AG04449 (cell line): ENCODE measurements around the gene NAA10.

Experiments used
- CTCF ChIA-PET: fragments of 350-600 bp; formaldehyde crosslinking; extraction: SDS; loops from one replicate; lab custom pipeline; 2021; ENCODE audit warnings: antibody characterized with exemption; lab: Yijun Ruan, JAX
- POLR2A ChIA-PET: fragments of 400-600, 350-600 bp; formaldehyde crosslinking; extraction: SDS; loops from one replicate; lab custom pipeline; 2020; ENCODE audit warnings: antibody characterized with exemption, inconsistent platforms; lab: Yijun Ruan, JAX
- DNase-seq: peaks from one replicate; pipeline ENCODE4 v3.0.0-alpha.2; 2010; ENCODE audit warnings: low read depth, low spot score
- H3K4me3 ChIP-seq: 2 replicates; pipeline ENCODE4 v1.5.1; 2011; ENCODE audit warnings: low read depth, mild to moderate bottlenecking, control low read depth, low read length
- TF ChIP-seq, protein P1 (sequence below): IDR thresholded peaks from one replicate; pipeline ENCODE4 v1.5.1; 2011; ENCODE audit warnings: mild to moderate bottlenecking, moderate library complexity, low read length, control low read depth, inconsistent platforms; ENCODE audit not compliant: insufficient read depth; ENCODE audit errors: missing control alignments

The NAA10 gene

GRCh38 chrX:153886915-153887314, 47.9 kb downstream of the NAA10 start:
- CTCF ChIA-PET, result no interaction called here
- POLR2A ChIA-PET, result no interaction called here
- no peak overlapping the region for H3K4me3 ChIP-seq
- no peak for DNase-seq
- TF ChIP-seq, protein P1, sequence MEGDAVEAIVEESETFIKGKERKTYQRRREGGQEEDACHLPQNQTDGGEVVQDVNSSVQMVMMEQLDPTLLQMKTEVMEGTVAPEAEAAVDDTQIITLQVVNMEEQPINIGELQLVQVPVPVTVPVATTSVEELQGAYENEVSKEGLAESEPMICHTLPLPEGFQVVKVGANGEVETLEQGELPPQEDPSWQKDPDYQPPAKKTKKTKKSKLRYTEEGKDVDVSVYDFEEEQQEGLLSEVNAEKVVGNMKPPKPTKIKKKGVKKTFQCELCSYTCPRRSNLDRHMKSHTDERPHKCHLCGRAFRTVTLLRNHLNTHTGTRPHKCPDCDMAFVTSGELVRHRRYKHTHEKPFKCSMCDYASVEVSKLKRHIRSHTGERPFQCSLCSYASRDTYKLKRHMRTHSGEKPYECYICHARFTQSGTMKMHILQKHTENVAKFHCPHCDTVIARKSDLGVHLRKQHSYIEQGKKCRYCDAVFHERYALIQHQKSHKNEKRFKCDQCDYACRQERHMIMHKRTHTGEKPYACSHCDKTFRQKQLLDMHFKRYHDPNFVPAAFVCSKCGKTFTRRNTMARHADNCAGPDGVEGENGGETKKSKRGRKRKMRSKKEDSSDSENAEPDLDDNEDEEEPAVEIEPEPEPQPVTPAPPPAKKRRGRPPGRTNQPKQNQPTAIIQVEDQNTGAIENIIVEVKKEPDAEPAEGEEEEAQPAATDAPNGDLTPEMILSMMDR, result no peak

DNA sequence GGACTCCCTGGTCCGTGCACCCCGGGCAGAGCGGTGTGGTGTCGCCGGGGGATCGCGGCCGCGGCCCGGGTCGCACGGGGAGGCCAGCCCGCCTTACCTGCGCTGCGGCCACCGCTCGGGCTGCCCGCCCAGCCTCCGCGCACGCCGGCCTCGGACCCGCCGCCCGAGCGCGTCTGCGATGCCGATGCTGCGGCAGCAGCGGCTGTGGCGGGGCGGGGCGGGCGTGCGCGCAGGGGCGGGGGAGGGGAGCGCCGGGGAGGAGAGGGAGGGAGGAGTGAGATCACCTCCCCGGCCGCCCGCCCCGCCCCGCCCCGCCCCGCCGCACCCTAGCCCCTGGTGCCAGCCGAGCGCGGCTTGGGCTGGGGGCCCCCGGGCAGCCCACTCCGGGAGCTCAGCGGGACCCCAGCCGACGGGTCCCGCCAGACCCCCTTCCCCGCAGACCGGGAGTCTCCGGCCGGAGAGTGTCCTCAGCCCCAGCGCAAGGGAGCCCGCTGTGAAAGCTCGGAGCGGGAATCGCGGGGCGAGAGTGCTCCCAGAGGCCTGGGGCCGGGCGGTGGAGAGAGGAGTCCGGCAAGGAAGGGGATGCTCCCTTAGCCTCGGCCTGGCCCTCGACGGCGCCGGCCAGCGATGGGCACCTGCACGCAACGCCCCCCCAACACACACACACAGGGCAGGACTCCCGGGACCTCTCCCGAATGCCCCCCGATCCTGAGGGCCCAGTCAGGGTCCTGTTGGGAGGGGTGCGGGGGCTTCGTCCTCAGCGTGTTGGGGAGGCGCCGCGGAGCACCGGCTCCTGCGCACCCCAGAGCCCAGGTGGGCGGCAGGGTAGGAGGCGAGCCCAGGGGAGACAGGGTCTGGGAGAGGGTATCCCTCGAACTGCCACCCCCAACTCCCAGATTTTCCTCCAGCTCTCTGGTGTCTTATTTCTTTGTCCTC, 48.6 kb downstream of the NAA10 start, which contains the start of gene L1CAM:
L1CAM (minus strand) TSS at position 206 of the 936 bp plus-strand sequence. CDS start 10,337 bp downstream, outside the sequence.
- CTCF ChIA-PET, result no interaction called here
- POLR2A ChIA-PET, result no interaction called here
- H3K4me3 ChIP-seq, result no peak within 1 kb of the TSS
- TF ChIP-seq, protein P1, result no peak
- DNase-seq, result no peak

GRCh38 chrX:153885208-153885787, 49.5 kb downstream of the NAA10 start:
- TF ChIP-seq, protein P1, result no peak
- CTCF ChIA-PET, result no interaction called here
- POLR2A ChIA-PET, result no interaction called here
- no peak overlapping the region for H3K4me3 ChIP-seq
- DNase-seq, result no peak

DNA sequence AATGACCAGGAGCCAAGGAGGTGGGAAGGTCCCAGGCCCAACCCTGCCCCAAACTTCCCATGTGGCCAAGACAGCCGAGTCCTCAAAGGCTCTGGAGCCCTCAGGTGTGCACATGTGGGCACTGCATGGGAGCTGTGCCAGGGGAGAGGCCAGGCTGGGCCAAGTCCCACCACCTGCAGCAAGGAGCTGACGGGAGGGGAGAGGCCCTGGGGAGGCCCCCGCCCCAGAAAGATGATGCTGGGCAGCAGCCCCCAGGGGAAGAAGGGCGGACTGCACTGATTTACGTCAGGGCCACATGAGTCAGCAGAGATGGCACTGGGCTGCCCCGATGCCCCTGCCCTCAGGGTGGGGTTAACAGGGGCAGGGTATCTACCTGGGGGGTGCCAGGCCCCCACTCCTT, 50.2 kb downstream of the NAA10 start:
- CTCF ChIA-PET, result no interaction called here
- no peak overlapping the region for H3K4me3 ChIP-seq
- POLR2A ChIA-PET, result no interaction called here
- no peak for DNase-seq
- TF ChIP-seq, protein P1, result no peak

DNA sequence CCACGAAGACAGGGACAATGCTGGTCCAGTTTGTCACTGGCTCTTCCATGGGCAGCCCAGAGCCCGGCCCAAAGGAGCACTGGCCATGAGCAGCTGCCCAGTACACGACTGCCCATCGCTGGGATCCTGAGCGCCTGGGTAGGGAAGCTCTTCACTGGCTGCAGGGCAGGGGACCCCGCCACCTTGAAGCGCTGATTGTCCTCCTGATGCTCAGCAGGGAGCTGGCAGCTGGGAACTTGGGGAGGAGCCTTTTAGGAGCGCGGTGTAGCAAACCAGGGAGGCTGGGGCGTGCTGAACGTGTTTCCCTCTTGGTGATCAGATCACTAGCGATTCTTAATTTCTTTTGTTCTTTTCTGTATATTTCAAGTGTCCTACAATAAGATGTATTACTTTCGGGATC, 50.7 kb downstream of the NAA10 start:
- H3K4me3 ChIP-seq, result no peak overlapping the region
- ChIA-PET CTCF (no interaction called here), POLR2A (no interaction called here)
- TF ChIP-seq, protein P1, result no peak
- DNase-seq, result no peak

DNA sequence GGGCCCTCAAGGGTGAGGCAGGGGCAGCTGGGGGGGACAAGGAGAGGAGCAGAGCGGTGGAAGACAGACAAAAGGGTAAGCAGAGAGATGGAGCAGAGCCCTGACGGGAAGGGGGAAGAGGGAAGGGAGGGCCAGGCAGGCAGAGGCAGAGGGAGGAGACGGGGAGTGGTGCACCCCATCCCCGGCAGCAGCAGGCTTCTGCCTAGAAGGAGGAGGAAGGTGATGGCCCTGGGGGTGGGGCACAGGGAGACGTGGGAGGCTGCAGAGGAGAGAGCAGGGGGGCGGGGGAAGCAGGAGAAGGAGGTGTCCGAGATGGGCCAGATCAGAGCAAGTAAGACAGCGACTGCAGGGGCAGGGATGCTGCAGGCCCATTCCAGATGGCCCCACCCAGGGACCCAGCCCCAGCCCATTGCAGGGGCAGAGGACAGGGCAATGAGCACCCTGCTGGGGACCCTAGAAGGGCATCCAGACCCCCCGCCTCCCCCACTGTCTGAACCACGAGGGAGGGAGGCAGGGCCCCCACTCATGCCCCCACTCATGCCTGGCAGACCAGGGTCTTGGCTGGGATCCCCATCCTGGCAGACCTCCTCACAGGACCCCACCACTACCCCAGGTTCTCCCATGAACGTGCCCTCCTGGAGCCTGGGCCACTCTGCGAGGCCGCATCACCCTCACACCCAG, 51.5 kb downstream of the NAA10 start:
- TF ChIP-seq, protein P1, result no peak
- DNase-seq, result no peak
- ChIA-PET CTCF (no interaction called here), POLR2A (no interaction called here)
- H3K4me3 ChIP-seq, result no peak overlapping the region
